Posterior vena cava (tissue), 2 donors: Measurements from ENCODE around the gene FCER2. TPM values are rescaled to one million over a fixed set of nuclear protein-coding genes. Genes with fewer than 3 reads are reported as not detected.

Experiments
- DNase-seq: peaks from one replicate; pipeline ENCODE4 v3.0.0-alpha.2; 2020; ENCODE audit warnings: low spot score
- intact Hi-C, 2 donors: fragments of 100-400 bp; cut with DNase I; formaldehyde crosslinking; loops; one replicate each; pipeline versions ENCODE4 v1.14.1 to v1.14.2; 2022 to 2023
- total RNA-seq, 2 donors: library from RNA; stranded (reverse); fragmentation: NEBNext Ultra II Directional; extraction: Animal tissue kit (Norgen Biotek cat#: 25700); gene quantifications; one replicate each; pipeline ENCODE4 v1.2.1, GENCODE V29; 2021
- donor health status: DM: yes; HTN: yes; CAD: no.
- donor health status: DM: yes; HTN: yes; CAD: no.

The FCER2 gene
- total RNA-seq, 2 donors from 2014 or later: 0.23 to 0.71 TPM

DNA sequence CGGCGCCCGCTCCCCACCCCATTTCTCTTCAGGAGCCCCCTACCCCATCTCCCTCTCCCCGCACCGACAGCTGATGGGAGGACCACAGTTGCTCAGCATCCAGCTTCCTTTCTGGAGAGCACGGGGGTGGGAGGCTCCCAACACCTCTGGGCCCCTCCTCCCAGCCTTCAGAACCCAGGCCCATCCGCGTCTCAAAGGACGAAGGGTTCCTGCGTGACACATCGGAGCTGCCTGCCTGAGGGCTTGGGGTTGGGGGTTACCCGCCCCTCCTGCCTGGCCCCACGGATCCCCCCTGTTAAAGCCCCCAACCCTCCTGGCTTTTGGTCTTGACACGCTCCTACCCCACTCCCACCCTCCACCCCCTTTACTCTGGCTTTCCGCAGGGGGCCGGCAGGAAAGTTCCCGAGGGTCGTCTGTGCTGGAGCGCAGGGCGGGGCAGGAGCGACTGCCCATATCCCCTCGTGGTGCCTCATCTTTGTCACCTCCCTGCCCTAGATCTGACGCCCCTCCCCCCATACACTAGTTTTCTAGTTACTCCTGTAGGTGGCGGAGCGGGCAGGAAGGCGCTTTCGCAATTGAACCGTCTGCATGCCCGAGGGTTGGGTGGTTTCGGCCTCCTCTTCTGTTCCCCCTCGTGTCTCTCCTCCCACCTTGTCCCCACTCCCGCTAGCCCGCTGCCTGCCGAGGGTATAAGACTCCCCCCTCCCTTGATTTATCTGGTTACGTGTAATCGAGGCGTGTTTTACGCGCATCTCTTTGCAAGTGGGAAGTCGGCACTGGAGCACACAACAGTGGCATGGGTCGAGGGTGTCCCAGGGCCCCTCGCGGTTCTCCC lies 20.4 kb downstream of the FCER2 start:
- DNase-seq: peak; percentile 95
- intact Hi-C loops: loop anchor here in 1 of 2 donors (5.0 kb wide), 1 partner anchor 289 kb away; no protein-coding TSS in a partner anchor

DNA sequence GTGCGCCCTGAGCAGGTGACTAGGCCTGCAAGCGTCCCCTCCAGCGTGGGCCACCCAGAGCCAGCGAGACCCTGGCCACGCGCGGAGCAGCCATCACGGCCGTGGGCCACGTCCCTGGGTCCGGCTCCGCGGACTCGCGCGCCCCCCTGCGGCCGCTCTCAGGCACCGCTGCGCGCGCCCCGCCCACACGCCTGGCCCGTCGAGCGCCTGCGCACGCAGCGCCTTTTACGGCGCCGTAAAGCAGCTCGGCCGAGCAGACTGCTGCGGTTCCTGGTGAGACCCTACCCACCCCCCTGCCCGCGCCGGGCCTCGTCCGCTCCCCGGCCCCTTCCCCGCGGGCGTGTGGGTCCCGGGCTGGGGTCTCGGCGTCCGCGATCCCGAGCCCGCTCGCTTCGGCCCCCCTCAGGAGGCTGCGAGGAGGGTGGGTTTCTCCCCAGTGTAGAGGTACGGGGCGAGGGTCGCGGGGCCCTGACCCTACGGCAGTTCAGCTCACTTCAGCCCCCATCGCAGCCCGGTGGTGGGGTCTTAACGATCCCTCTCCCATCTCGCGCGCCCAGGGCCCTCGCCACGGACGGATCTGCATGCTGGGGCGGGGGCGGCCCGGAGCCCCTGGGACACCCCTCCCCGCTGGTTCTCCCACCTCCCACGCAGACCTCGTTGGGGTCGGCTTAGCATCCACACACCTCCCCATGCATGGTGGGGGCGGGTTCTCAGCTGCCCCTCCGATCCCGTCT lies 21.2 kb downstream of the FCER2 start, which contains the start of gene TRAPPC5:
TRAPPC5 (plus strand) TSS at position 228 of the 734 bp plus-strand sequence. CDS start 1,421 bp downstream, outside the sequence.
- peak; percentile 95 for DNase-seq
- intact Hi-C loops: loop anchor here in 1 of 2 donors (5.0 kb wide), 1 partner anchor 288 kb away; no protein-coding TSS in a partner anchor

DNA sequence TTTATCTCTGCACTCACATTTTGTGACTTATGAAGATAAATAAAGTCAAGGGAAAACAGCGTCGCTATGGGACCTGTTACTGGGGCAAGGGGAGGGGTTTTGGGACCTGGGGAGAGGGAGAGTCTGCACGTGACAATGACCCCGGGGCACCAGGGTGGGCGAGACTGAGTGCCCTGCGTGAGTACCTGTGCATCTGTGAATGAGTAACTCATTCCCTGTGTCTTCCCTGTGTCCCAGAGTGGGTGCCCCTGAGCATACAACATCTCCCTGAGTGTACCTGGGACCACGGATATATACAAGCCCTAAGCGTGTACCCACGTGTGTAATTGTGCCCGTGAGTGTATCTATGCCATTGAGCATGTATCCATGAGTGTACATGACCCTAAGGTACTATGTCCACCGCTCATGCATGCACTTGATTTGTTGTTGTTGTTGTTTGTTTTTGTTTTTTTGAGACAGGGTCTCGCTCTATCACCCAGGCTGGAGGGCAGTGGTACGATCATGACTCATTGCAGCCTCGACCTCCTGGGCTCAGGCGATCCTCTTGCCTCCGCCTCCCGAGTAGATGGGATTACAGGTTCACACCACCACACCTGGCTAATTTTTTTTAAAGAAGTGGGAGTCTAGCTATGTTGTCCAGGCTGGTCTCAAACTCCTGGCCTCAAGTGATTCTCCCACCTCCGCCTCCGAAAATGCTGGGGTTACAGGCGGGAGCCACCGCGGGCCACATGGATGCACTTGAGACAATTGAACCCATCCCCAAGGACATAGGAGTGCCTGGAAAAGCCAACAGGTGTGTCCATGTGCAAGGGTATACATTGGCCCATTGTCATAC lies 21.9 kb downstream of the FCER2 start:
- DNase-seq: no peak
- intact Hi-C loops: loop anchor here in 1 of 2 donors (5.0 kb wide), 1 partner anchor 288 kb away; no protein-coding TSS in a partner anchor

DNA sequence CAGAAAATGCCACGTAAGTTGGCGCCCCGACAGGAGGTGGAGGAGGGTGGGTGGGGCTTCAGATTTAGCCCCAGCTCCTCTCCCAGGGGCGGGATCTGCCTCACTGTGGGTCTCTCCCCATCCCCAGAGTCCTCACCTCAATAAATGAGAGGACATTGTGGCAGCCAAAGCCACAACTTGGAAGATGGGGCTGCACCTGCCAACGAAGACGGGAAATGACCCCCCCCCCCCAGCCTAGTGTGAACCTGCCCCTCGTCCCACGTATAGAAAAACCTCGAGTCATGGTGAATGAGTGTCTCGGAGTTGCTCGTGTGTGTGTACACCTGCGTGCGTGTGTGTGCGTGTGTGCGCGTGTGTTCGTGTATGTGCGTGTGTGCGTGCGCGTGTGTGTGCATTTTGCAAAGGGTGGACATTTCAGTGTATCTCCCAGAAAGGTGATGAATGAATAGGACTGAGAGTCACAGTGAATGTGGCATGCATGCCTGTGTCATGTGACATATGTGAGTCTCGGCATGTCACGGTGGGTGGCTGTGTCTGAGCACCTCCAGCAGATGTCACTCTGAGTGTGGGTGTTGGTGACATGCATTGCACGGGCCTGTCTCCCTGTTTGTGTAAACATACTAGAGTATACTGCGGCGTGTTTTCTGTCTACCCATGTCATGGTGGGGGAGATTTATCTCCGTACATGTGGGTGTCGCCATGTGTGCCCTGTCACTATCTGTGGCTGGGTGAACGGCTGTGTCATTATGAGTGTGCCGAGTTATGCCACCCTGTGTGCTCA lies 22.8 kb downstream of the FCER2 start:
- no peak for DNase-seq
- intact Hi-C loops: no loop called here

DNA sequence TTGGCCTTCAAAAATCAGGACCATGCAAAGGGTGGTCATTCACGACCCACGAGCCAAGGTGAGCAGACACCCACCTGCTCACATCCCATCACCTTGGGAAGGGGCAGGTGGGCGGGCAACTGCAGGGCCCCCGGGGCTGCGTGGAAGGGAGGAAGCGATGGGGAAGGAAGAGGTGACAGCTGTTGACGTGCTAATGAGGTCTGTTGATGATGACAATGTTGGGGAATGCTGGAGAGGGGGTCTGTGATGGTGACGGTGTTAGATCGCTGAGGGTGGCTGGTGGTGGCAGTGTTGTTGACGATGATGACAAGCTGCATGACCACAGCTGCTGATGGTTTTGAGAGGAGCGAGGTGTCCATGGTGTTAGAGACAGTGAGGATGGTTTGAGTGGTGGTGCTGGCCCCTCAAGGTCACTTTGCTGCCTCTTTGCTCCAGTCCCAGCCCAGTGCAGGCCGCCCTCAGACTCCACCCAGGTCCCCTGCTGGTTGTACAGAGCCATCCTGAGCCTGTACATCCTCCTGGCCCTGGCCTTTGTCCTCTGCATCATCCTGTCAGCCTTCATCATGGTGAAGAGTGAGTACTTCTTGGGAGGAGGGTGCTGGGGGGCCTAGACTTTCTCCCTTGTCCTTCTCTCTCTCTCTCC lies 24.1 kb downstream of the FCER2 start:
- intact Hi-C loops: no loop called here
- DNase-seq: no peak

DNA sequence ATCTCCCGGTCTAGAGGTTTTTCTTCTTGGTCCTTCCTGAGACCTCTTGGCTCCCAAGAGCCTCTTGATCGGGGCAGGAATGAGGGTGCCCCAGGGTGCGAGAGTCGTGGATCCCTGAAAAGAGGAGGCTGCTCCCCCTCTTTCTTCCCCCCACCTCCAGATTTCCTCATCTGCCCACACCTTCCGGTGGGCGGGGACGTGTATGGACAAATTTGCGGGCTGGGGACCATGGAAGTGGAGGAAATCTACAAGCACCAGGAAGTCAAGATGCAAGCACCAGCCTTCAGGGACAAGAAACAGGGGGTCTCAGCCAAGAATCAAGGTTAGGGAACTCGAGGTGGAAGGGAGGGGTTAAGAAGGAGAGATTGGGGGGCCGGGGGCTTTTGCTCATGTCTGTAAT lies 25.1 kb downstream of the FCER2 start, which contains the start of gene MCEMP1:
MCEMP1 (plus strand) TSS at position 237 of the 400 bp plus-strand sequence; CDS start at position 268, 31 bp downstream.
- intact Hi-C loops: no loop called here

DNA sequence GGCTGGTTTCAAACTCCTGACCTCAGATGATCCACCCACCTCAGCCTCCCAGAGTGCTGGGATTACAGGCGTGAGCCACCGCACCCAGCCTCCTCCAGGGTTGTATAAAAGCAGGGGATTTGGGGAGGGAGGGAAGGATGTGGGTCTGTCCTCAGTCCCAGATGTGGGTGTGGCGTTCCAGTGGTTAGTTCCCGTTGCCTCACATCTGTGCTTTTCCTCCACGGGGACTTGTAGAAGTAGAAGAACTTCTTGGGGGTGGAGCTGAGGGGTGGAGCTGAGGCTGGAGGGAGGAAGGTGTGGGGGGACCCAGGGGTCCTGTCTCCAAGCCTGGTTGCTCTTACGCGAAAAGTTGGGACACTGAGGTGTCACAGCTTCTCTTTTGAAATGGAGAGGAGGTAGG lies 25.6 kb downstream of the FCER2 start:
- intact Hi-C loops: no loop called here
- DNase-seq: no peak

More for the DNA sequence above, 25.1 kb downstream of the FCER2 start, which contains the start of gene MCEMP1:
- no peak for DNase-seq

DNA sequence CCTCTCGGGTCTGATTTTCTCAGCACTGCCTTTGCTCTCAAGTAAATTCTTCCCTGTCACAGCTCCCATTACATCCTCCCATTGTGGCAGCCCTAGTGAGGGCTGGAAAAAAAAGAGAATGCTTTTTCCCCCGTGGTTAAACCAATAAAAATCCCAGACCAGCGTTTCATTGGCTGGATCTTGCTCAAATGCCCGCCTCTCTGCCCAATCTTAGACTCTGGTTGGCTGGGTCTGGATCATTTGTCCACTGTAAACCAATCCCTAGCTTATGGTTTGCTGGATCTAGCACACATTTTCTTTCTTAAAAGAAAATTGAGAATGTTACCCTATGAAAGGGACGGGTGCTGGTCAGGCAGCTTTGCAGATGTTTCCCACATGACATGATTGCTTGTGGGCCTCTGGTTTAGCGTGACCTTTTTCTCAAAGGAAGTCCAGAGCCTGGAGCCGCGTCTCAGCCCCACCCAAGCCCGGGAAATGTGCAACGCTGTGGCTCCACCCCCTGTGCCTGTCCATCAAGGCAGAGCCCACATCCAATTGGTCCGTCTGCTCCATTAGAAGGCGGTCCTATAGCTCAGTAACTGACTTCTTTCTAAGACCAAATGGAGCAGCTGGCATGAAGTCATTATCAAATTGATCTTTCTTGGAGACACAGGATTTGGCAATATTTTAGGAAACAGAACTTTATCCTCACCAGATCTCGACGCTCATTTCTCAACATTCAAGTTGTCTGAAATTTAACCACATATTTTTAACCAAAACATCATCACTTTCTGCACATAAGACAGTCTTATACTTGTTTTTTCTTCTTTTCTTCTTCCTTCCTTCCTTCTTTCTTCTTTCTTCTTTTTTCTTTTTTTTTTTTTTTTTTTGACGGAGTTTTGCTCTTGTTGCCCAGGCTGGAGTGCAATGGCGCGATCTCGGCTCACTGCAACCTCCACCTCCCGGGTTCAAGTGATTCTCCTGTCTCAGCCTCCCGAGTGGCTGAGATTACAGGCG lies 27.6 kb downstream of the FCER2 start:
- intact Hi-C loops: no loop called here
- peak; percentile 92 for DNase-seq

DNA sequence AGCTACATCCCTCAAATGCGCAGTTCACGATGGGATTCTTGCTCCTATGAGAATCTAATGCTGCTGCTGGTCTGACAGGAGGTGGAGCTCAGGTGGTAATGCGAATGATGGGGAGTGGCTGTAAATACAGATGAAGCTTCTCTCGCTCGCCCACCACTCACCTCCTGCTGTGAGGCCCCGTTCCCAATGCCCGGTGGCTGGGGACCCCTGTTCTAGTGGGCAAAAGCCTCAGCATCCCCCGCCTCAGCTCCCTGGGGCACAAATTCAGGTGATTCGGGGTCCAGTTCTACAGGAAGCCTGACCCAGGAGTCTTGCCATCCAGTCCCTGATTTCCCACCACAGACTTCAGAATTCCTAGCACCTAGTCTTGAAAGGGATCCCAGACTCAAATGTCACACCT lies 29.4 kb downstream of the FCER2 start:
- intact Hi-C loops: loop anchor here in 1 of 2 donors (2.0 kb wide), 1 partner anchor 58 kb away; no protein-coding TSS in a partner anchor
- no peak for DNase-seq

DNA sequence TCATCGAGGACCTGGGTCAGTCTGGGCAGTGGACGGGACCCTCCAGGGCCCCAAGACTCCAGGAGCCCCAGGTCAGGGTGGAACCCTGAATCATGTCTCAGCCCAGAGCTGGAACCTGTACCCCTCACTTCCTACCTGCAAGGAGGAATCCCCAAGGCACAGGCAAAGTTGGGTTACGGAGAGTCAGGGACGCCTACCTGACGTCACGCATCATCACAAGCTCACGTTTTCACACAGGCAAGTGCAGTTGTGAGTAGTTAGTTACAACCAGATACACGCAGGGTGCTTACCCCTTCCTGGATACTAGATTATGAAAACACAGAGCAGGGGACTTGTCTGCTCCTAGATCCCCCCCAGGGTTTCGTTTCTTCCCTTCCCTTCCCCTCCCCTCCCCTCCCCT lies 31.1 kb downstream of the FCER2 start:
- DNase-seq: no peak
- intact Hi-C loops: loop anchor here in 1 of 2 donors (2.0 kb wide), 1 partner anchor 262 kb away; no protein-coding TSS in a partner anchor

DNA sequence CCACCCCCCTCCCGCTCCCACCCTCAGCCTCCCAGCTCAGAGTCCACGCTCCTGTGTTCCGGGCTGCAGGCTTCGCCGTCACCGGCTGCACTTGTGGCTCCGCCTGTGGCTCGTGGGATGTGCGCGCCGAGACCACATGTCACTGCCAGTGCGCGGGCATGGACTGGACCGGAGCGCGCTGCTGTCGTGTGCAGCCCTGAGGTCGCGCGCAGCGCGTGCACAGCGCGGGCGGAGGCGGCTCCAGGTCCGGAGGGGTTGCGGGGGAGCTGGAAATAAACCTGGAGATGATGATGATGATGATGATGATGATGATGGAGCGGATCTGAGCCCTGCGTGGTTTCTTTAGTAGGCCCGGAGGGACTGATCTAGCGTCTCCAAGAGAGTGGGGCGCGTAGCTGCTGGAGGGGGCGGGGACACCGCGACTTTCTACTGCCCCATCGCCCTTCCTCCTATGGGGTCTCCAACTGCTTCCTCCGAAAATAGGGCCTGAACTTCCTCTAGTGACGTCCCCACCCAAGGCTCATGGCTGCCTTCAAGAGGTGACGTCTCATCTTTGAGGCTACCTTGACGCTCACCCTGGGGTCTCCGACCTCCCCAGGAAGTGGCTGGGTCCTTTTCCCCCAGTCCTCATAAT lies 31.7 kb downstream of the FCER2 start:
- intact Hi-C loops: loop anchor here in 1 of 2 donors (2.0 kb wide), 1 partner anchor 263 kb away; no protein-coding TSS in a partner anchor
- no peak for DNase-seq

DNA sequence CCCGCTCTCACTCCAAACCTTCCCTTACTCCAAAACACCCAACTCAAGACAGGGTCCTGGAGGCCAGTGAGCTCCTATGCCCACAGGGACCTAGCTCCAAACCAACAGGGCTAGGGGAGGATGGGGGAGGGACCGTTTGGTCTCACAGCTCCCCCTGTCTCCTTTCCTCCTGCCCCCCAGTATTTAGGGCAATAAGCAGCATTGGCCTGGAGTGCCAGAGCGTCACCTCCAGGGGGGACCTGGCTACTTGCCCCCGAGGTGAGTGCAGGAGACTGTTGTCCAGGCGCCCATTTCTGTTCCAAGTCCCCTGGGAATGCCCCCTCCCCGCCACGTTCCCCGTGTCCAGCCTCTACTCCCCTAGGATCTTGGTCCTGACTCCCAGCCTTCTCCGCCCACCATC lies 32.3 kb downstream of the FCER2 start:
- no peak for DNase-seq
- intact Hi-C loops: loop anchor here in 1 of 2 donors (2.0 kb wide), 1 partner anchor 263 kb away; no protein-coding TSS in a partner anchor

DNA sequence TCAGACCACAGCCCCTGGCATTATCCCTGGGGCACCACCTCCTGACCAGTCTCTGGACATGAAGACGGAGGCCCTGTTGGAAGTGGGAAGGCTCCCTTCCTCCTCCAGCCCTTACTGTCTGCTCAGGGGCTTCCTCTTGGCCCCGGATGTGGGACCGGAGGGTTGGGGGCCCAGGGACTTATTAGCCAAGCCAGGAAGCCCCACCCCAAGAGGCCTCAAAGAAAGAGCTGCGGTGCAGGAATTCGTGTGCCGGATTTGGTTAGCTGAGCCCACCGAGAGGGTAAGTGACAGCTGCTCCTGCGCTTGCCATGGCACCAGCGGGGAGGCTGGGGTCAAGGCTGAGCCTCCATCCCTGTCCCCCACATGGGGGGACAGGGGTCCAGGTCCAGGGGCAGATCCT lies 33.1 kb downstream of the FCER2 start, which contains the start of gene RETN:
RETN (plus strand) TSS at position 208 of the 400 bp plus-strand sequence. CDS start 278 bp downstream, outside the sequence.
- DNase-seq: no peak
- intact Hi-C loops: no loop called here

DNA sequence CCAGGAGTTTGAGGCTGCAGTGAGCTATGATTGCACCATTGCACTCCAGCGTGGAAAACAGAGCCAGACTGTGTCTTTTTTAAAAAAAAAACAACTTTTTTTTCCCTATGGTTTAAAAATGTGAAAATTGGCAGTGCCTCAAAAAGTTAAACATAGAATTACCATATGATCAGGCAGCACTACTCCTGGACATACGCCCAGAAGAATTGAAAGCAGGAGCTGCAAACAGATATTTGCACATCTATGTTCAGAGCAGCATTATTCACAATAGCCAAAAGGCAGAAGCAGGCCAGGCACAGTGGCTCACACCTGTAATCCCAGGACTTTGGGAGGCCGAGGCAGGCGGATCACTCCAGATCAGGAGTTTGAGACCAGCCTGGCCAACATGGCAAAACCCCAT lies 36.9 kb downstream of the FCER2 start:
- intact Hi-C loops: no loop called here
- no peak for DNase-seq

DNA sequence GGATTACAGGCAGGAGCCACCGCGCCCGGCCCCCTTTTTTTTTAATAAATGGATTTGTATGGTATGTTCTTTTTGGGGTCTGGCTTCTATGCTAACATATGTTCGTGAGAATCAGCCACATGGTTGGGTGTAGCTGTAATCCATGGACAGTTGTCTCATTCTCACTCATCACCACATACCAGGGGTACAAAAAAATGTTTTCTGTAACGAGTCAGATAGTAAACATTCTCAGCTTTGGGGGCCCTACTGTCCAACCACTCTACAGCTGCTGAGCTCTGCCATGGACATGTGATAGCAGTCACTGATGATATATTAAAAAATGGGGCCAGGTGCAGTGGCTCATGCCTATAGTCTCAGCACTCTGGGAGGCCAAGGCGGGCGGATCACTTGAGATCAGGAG lies 38.2 kb downstream of the FCER2 start:
- no peak for DNase-seq
- intact Hi-C loops: no loop called here

DNA sequence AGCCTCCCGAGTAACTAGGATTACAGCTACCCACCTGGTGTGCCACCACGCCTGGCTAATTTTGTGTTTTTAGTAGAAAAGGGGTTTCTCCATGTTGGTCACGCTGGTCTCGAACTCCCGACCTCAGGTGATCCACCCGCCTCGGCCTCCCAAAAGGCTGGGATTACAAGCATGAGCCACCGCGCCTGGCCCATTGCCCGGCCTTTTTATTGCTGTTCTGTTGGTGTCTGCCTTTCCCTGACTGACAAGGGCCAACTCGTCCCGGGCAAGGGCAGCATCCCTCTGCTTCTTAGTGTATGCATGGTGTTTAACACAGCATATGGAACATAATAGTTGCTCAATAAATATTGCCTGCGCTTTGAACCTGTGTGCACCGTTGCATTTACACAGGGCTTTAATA lies 39.3 kb downstream of the FCER2 start:
- intact Hi-C loops: no loop called here
- DNase-seq: no peak
